ENCODE measurements around the gene SULT1B1.

The SULT1B1 gene

GRCh38 chr4:69760455-69760854 lies at the start of gene SULT1B1:
Gene SULT1B1, minus strand, starts transcription at chr4:69760620. Its CDS starts 5,403 bp downstream, at chr4:69755217.
- no peak for DNase-seq (ENCODE audit: low read depth)
- no peak for TF ChIP-seq CTCF (IDR thresholded peaks at IDR 0.05; ENCODE audit: low read depth, low read length, missing control alignments)
- no peak within 1 kb of the TSS for H3K4me3 ChIP-seq (ENCODE audit: low read depth, low read length)

GRCh38 chr4:69800599-69800998 lies 40.2 kb upstream of the SULT1B1 start:
- H3K4me3 ChIP-seq (ENCODE audit: low read depth, low read length) = no peak overlapping the region
- no peak for TF ChIP-seq CTCF (IDR thresholded peaks at IDR 0.05; ENCODE audit: low read depth, low read length, missing control alignments)
- DNase-seq (ENCODE audit: low read depth) = no peak

- TF ChIP-seq CTCF (IDR thresholded peaks at IDR 0.05; ENCODE audit: low read depth, low read length, missing control alignments) = no peak
- H3K4me3 ChIP-seq (ENCODE audit: low read depth, low read length) = no peak overlapping the region
Measured at GRCh38 chr4:69799337-69799736, 38.9 kb upstream of the SULT1B1 start.

GRCh38 chr4:69793732-69794131 lies 33.3 kb upstream of the SULT1B1 start:
- TF ChIP-seq CTCF (IDR thresholded peaks at IDR 0.05; ENCODE audit: low read depth, low read length, missing control alignments) = no peak
- DNase-seq (ENCODE audit: low read depth) = no peak
- no peak overlapping the region for H3K4me3 ChIP-seq (ENCODE audit: low read depth, low read length)

More at GRCh38 chr4:69799337-69799736, 38.9 kb upstream of the SULT1B1 start:
- DNase-seq (ENCODE audit: low read depth) = no peak

GRCh38 chr4:69787879-69788278 lies 27.5 kb upstream of the SULT1B1 start:
- no peak for DNase-seq (ENCODE audit: low read depth)
- no peak overlapping the region for H3K4me3 ChIP-seq (ENCODE audit: low read depth, low read length)
- no peak for TF ChIP-seq CTCF (IDR thresholded peaks at IDR 0.05; ENCODE audit: low read depth, low read length, missing control alignments)

GRCh38 chr4:69786547-69786946 lies 26.1 kb upstream of the SULT1B1 start:
- no peak for DNase-seq (ENCODE audit: low read depth)
- no peak for TF ChIP-seq CTCF (IDR thresholded peaks at IDR 0.05; ENCODE audit: low read depth, low read length, missing control alignments)
- no peak overlapping the region for H3K4me3 ChIP-seq (ENCODE audit: low read depth, low read length)

GRCh38 chr4:69785211-69785831 lies 24.9 kb upstream of the SULT1B1 start:
- TF ChIP-seq CTCF (IDR thresholded peaks at IDR 0.05; ENCODE audit: low read depth, low read length, missing control alignments) = no peak
- DNase-seq (ENCODE audit: low read depth) = no peak
- no peak overlapping the region for H3K4me3 ChIP-seq (ENCODE audit: low read depth, low read length)

Measured in GM12864 (cell line).